GM21360 (cell line): ENCODE data around the gene NAMPT.
"Not testable (repeated sequence)": the region's sequence is repeated elsewhere in the genome, so short reads cannot be mapped to it uniquely, and the experiment has no call there.

ENCODE experiments used
- ATAC-seq: cut with Tn5 transposase; IDR thresholded peaks from one replicate; pipeline ENCODE4 v1.9.1; 2021; ENCODE audit warnings: mild to moderate bottlenecking, moderate library complexity; ENCODE audit not compliant: unreplicated experiment

The NAMPT gene

GRCh38 chr7:106305732-106306131 is 20.9 kb upstream of the NAMPT start:
- no peak for ATAC-seq

DNA sequence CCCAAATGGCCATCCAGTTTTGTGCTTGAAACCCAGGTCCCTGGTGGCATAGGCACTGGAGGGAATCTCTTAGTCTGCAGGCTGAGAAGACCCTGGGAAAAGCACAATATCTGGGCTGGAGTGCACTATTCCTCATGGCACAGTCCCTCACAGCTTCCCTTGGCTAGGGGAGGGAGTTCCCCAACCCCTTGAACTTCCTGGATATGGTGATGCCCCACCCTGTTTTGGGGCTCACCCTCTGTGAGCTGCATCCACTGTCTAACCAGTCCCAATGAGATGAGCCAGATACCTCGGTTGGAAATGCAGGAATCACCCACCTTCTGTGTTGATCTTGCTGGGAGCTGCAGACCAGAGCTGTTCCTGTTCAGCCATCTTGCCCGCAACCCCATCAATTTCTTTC is 19.8 kb upstream of the NAMPT start:
- no peak for ATAC-seq

GRCh38 chr7:106298631-106299030 is 13.8 kb upstream of the NAMPT start:
- ATAC-seq: not testable (repeated sequence)

- ATAC-seq: not testable (repeated sequence)
Observed at GRCh38 chr7:106298155-106298554, 13.4 kb upstream of the NAMPT start.

- ATAC-seq: no peak
Observed at GRCh38 chr7:106294334-106294733, 9.6 kb upstream of the NAMPT start.

DNA sequence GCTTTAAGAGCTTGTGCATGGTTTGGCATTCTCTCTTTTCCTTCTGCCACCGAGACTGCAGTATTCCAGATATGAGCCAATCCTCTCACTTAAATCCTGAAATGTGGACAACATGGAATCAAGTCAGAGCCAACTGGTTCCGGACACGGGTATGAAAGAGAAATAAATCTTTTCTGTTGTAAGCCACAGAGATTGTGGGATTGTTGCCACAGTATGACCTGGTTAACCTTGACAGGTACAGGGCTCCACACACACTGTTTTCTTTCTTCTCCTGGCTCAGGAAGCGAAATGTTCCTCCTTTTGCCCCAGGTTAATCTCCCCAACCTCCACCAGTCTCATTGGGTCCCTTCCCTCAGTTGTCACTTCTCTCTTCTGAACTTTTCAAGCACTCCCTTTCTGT is 6.5 kb upstream of the NAMPT start:
- ATAC-seq: no peak

GRCh38 chr7:106290319-106290718 is 5.5 kb upstream of the NAMPT start:
- no peak for ATAC-seq

GRCh38 chr7:106289848-106290247 is 5.1 kb upstream of the NAMPT start:
- no peak for ATAC-seq

GRCh38 chr7:106288263-106288662 is 3.5 kb upstream of the NAMPT start:
- no peak for ATAC-seq

DNA sequence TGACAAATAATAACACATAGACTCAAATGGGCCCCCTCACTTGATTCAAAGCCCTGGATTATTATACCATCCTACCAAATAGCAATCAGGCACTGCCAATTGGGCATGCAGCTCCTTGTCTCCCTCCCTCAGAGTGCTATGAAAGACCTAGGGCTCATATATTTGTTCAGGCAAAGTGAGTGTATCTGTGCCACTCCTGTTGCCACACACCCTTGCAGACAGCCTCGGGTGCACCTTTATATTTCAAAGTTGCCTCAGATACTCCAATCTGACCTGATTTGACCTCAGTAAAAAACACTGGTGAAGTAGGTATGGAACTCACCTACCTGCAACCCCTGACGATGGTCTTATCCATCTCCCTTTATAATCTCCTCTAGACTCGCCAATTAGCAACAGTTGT is 3.0 kb upstream of the NAMPT start:
- ATAC-seq: no peak

DNA sequence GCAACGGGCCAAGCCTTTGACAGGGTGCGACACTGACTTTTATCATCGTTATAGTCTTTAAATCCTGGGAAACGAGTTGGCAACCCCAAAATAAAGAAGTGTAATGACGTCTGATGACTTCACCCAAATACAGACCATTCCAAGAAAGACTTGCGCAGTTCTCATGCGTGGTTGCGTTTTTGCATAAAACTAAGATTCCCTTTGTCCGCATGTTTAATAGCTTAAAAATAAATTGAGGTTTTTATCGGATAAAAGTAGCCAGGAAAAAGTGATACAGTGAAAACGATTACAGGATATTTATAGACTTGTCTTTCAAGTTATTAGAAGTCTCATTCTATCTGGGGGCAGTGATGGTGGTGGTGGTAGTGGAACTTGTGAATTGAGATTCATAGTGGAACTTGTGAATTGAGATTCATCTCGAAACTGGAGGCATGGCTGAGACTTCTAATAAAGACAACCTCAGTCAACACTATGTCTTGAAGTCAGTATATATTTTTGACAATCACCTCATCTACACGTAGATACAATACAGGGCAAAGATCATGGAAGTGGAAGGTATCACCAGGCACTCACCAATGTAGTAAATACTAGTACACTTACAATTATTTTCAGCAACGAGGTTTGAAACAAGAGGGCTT is 1.2 kb upstream of the NAMPT start:
- ATAC-seq: no peak

DNA sequence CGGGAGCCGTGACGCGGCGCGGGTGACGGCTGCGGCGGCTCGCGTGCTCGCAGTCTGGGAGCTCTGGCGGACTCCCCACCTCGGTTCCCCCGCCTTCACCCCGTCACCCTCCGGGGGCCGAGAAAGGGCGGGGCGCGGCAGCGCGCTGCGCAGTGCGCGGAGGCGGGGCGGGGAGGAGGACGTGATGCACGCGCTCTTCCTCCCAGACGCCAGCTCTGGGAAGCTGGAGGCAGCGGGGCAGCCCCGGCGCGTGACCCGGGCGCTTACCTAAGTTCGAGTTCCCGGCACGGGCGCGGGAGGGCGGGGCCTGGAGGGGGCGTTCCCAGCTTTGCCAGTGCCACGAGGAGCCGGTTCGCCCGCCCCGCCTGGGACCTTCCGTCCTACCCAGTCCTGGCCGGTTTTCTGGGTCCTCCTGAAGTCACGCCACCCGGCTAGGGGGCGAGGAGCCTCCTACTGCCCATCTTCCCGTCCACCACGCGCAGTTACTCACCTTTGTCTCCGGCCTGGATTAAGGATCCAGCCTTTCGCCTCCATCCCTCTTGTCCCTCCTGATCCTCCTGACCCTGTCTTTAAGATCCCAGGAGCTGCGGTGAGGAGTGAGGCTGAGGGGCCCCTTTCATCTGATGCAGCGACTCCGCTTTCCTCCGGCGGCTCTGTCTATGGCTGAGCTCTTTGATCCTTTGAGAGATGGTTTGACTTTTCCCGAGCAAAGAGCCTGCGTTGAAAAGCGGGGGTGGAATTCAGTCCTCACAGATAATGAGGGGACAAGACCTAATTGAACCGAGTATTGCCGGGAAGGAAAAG is 470 bp upstream of the NAMPT start:
- ATAC-seq: peak; percentile 75

- peak; percentile 20 for ATAC-seq
Observed at GRCh38 chr7:106283831-106284713, 711 bp downstream of the NAMPT start.

- ATAC-seq: no peak
Observed at GRCh38 chr7:106283501-106283830, 1.3 kb downstream of the NAMPT start.

DNA sequence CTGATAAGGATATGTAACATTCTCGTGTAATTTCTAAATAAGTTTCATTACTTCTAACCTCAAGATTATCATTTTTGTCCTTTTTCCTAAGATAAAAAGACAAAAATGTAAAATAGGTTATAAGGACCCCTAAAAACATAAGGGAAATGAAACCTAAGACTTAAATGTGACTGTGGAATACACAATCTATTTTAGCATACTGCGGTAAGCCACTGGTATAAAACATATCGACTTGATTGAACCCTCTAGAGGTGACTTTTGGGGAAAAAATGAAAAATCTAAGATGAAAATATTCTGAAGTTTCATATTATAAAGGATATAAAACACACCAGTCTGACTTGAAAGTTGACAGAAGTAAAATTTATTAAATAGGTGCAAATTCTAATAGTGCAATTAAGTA is 1.9 kb downstream of the NAMPT start:
- ATAC-seq: no peak

GRCh38 chr7:106282390-106282789 is 2.4 kb downstream of the NAMPT start:
- ATAC-seq: no peak

GRCh38 chr7:106281585-106282318 is 3.0 kb downstream of the NAMPT start:
- ATAC-seq: no peak

- ATAC-seq: no peak
Observed at GRCh38 chr7:106281127-106281526, 3.7 kb downstream of the NAMPT start.

GRCh38 chr7:106279425-106280197 is 5.2 kb downstream of the NAMPT start:
- no peak for ATAC-seq

GRCh38 chr7:106278695-106279094 is 6.1 kb downstream of the NAMPT start:
- ATAC-seq: no peak
